Fibroblast of pulmonary artery (primary cell): ENCODE results near the gene RAB37.

Experiments
- DNase-seq: peaks from one replicate; pipeline ENCODE4 v3.0.0-alpha.2; 2010; ENCODE audit warnings: low read depth
- H3K4me3 ChIP-seq: replicated peaks from 2 replicates; pipeline ENCODE4 v1.5.1; 2011; ENCODE audit warnings: low read depth, mild to moderate bottlenecking, control low read depth, low read length, moderate library complexity
- TF ChIP-seq, protein P1 (sequence below): IDR thresholded peaks from 2 replicates; pipeline ENCODE4 v1.5.1; 2011; ENCODE audit warnings: mild to moderate bottlenecking, control low read depth, low read length, inconsistent platforms; ENCODE audit errors: missing control alignments

The RAB37 gene

DNA sequence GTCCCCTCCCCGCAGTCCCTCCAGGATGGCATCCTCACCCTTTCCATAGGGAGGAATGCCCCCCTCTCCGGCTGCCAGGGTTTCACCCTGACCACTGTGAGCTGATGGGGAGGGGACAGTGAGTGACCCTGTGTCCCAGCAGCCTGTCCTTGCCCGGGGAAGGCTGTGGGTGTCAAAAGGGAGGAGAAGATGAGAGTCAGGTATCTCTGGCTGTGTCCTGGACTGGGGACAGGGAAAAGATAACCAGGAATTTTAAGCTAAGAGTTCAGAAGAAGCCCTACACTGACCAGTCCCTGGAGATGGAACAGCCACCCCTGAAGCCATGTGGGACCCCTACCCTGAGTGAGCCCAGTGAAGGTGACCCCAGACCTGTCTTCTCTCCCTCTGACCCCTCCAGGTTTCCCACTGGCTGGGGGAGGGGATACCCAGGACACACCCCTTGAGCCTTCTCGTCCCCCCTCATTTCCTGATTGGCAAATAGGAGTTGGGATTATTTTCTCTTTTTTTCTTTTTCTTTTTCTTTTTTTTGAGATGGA is 27.8 kb downstream of the RAB37 start:
- TF ChIP-seq, protein P1, sequence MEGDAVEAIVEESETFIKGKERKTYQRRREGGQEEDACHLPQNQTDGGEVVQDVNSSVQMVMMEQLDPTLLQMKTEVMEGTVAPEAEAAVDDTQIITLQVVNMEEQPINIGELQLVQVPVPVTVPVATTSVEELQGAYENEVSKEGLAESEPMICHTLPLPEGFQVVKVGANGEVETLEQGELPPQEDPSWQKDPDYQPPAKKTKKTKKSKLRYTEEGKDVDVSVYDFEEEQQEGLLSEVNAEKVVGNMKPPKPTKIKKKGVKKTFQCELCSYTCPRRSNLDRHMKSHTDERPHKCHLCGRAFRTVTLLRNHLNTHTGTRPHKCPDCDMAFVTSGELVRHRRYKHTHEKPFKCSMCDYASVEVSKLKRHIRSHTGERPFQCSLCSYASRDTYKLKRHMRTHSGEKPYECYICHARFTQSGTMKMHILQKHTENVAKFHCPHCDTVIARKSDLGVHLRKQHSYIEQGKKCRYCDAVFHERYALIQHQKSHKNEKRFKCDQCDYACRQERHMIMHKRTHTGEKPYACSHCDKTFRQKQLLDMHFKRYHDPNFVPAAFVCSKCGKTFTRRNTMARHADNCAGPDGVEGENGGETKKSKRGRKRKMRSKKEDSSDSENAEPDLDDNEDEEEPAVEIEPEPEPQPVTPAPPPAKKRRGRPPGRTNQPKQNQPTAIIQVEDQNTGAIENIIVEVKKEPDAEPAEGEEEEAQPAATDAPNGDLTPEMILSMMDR, result no peak
- no peak overlapping the region for H3K4me3 ChIP-seq
- no peak for DNase-seq

DNA sequence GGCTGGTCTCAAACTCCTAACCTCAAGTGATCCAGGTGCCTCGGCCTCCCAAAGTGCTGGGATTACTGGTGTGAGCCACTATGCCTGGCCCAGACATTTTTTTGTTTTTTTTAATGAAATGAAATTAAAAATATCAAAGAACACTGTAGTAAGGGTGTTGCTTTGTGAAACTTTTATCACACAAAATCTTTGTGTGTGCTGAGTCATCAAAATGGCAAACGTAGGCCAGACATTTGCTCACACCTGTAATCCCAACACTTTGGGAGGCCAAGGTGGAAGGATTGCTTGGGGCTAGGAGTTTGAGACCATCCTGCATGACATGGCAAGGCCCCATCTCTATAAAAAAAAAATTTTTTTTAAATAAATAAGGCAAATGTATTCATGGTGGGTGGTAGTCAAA is 29.4 kb downstream of the RAB37 start:
- no peak overlapping the region for H3K4me3 ChIP-seq
- TF ChIP-seq, protein P1, result no peak
- DNase-seq, result no peak

DNA sequence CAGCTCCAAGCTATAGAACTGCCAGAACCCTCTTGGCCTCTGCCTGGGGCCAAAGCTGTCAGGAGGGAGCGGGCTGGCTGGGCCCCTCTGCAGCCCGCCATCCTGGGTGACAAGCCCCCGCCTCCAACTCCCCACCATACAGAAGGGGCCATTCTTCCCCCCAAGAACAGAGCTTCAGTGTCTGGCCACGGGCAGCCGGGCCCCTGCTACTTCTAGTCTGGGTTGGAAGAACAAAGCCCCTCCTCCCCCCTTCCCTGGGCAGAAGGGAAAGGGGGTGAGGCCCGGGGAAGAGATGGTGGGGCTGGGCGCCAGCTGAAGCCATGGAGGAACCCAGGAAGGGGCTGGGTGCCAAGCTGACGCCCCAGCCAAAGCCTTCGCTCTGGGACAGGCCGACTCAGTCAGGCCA is 30.1 kb downstream of the RAB37 start:
- no peak for DNase-seq
- TF ChIP-seq, protein P1, result no peak
- H3K4me3 ChIP-seq, result no peak overlapping the region

DNA sequence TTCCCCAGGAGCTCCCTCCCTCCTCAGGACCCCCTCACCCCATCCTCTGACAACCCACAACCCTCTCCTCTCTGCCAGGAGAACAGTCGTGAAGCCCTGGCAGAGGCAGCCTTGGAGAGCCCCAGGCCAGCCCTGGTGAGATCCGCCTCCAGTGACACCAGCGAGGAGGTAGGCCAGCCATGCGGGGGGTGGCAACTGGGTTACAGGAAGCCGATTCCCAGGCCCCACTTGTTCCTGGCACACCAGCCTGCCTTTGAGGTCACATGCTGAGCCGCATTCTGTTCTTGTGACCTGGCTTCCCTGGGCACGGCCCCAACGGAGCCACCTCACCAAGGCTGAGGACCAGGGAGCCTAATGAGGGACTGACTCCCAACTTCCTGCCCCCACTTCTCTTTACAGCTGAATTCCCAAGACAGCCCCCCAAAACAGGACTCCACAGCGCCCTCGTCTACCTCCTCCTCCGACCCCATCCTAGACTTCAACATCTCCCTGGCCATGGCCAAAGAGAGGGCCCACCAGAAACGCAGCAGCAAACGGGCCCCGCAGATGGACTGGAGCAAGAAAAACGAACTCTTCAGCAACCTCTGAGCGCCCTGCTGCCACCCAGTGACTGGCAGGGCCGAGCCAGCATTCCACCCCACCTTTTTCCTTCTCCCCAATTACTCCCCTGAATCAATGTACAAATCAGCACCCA is 31.2 kb downstream of the RAB37 start:
- no peak overlapping the region for H3K4me3 ChIP-seq
- peak; percentile 53 for DNase-seq
- TF ChIP-seq, protein P1, result no peak

DNA sequence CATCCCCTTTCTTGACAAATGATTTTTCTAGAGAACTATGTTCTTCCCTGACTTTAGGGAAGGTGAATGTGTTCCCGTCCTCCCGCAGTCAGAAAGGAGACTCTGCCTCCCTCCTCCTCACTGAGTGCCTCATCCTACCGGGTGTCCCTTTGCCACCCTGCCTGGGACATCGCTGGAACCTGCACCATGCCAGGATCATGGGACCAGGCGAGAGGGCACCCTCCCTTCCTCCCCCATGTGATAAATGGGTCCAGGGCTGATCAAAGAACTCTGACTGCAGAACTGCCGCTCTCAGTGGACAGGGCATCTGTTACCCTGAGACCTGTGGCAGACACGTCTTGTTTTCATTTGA is 31.7 kb downstream of the RAB37 start:
- DNase-seq, result no peak
- TF ChIP-seq, protein P1, result no peak
- no peak overlapping the region for H3K4me3 ChIP-seq

DNA sequence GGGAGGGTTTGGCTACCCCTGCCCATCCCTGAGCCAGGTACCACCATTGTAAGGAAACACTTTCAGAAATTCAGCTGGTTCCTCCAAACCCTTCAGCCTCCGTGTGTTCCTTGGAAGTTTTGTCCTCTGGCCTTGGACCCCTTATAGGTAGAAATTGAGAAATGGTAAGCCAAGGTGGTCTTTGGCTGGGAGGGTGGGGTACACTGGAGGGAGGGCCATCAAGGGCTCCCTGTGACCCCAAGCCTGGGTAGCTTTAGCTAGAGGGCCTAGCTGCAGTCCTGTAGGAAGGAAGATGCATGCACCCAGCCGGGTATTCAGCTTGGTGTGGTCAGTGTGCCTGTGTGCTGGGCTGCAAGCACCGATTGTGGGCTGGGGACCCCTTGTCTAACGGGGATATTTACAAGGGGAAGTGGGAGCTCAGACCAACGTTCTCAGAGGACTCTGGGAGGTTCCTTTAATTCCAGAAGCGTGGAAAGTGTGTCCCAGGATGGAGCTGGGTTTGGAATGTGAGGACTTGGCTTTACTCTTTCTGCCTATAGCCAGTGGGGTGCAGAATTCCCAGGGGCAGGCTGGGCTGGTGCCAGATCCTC is 32.3 kb downstream of the RAB37 start:
- TF ChIP-seq, protein P1, result no peak
- no peak for DNase-seq
- no peak overlapping the region for H3K4me3 ChIP-seq
